Lower leg skin (tissue), 3 donors: ENCODE measurements around the gene SHISA7.

ENCODE experiments used
- POLR2A ChIP-seq, 2 donors: fragments of 450-650 bp; IDR thresholded peaks; one replicate each; pipeline ENCODE4 v1.6.1; 2016 to 2017; ENCODE audit warnings: antibody characterized with exemption in 2 of 2, mild to moderate bottlenecking in 1 of 2, moderate library complexity in 1 of 2
- TF ChIP-seq, protein P1 (sequence below), 3 donors: fragments of 450-650 bp; IDR thresholded peaks; one replicate each; pipeline ENCODE4 v1.5.1; 2016; ENCODE audit warnings: antibody characterized with exemption in 3 of 3, mild to moderate bottlenecking in 3 of 3, moderate library complexity in 2 of 3

DNA sequence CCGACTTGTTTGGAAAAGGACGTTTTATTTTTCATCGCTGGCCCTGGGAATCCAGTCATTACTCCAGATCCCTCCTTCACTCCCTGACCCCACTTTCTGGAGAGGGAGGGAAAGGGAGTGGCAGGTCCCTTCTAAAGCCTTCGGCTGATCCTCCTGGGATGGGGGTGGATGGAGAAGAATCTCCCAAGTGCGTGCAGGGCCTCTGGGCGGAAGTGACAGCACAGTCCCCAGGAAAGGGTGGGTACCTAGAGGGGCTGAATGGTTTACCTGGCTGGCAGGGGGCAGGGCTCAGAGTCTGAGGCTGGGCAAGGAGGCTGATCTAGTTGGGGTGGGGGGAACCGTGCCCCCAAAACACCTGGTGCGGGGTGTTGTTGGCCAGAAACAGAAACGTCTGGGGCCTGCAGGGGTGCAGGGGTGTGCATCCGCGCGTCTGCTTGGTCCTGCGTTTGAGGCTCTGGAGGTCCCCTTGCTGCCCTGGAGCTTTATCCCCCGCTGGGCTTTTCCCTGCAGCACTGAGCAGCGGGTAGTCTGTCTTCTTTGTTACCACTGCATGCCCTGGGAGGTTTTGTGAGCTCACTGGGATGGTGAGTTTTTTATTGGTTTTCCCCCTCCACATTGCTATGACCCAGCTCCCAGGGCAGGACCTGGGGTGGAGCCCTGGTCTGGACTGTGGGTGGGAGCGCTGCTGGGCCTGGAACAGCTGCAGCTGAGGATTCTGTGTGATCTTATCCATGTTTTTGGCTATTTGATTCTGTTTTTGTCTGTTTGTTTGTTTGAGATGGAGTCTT lies 30.3 kb upstream of the SHISA7 start:
- TF ChIP-seq, protein P1, sequence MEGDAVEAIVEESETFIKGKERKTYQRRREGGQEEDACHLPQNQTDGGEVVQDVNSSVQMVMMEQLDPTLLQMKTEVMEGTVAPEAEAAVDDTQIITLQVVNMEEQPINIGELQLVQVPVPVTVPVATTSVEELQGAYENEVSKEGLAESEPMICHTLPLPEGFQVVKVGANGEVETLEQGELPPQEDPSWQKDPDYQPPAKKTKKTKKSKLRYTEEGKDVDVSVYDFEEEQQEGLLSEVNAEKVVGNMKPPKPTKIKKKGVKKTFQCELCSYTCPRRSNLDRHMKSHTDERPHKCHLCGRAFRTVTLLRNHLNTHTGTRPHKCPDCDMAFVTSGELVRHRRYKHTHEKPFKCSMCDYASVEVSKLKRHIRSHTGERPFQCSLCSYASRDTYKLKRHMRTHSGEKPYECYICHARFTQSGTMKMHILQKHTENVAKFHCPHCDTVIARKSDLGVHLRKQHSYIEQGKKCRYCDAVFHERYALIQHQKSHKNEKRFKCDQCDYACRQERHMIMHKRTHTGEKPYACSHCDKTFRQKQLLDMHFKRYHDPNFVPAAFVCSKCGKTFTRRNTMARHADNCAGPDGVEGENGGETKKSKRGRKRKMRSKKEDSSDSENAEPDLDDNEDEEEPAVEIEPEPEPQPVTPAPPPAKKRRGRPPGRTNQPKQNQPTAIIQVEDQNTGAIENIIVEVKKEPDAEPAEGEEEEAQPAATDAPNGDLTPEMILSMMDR (IDR thresholded peaks at IDR 0.05) = no peak
- no peak for TF ChIP-seq POLR2A (IDR thresholded peaks at IDR 0.05)
